Coronary artery (tissue), 2 donors: Measurements from ENCODE around the gene GPR101.

Experiments used
- DNase-seq: peaks from one replicate; pipeline ENCODE4 v3.0.0-alpha.2; 2017; ENCODE audit warnings: low spot score
- H3K27ac ChIP-seq, 2 donors: fragments of 200-600 bp; sonication (generic); one replicate each; pipeline ENCODE4 v1.5.1; 2016 to 2019
- H3K4me3 ChIP-seq: fragments of 200-600 bp; sonication (generic); 2 replicates; pipeline ENCODE4 v1.5.1; 2016; ENCODE audit warnings: mild to moderate bottlenecking, moderate library complexity
- CTCF ChIP-seq: fragments of 200-600 bp; sonication (generic); IDR thresholded peaks from one replicate; pipeline ENCODE4 v1.5.1; 2019; ENCODE audit warnings: antibody characterized with exemption

GPR101 gene

DNA sequence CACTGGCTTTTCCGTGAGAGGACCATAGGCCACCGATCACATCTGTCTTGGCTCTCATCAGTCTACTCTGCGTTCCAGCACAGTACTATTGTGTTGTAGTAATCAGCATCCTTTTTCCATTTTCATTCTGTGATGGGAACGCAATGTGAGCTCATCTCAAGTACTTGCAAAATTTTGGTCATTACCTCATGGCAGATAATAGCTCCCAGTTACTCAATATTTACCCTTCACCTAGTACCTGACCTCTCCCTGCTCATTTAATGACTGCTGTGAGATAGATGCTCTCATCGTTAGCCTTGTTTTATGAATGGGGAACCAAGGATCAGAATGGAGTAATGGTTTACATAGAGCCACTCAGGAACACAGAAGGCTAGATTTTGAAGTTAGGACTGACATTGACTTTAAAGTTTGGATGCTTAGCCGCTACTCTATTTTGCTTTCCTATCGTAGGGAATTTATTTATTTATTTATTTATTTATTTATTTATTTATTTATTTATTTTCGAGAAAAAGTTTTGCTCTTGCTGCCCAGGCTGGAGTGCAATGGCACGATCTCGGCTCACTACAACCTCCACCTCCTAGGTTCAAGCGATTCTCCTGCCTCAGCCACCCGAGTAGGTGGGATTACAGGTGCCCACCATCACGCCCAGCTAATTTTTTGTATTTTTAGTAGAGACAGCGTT, 6.5 kb upstream of the GPR101 start:
- TF ChIP-seq CTCF: no peak
- no peak overlapping the region for H3K4me3 ChIP-seq
- DNase-seq: no peak
- no peak overlapping the region for H3K27ac ChIP-seq

DNA sequence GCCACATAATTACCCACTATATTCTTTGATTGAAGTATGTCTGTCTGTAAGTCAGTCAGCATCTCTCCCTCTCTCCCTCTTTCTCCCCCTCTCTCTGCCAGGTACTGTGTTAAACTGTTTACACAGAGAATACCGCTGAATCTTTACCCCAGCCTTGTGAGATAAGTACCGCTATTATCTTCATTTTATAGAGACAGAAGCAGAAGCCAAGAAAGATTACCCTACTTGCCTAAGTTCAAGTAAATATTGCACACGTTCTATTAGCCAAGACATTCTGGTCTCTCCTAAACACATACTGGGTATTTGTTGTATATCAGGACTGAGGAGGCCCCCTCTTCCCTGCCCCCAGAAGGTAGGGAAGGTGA, 695 bp upstream of the GPR101 start:
- TF ChIP-seq CTCF: no peak
- no peak overlapping the region for H3K4me3 ChIP-seq
- H3K27ac ChIP-seq: no peak overlapping the region
- DNase-seq: no peak

GRCh38 chrX:137032841-137033773, 688 bp downstream of the GPR101 start:
- no peak for TF ChIP-seq CTCF
- no peak for DNase-seq
- Histone ChIP-seq H3K4me3 (peak overlapping the region; percentile 55), H3K27ac (no peak overlapping the region)

GRCh38 chrX:137032341-137032694, 1.5 kb downstream of the GPR101 start:
- H3K27ac ChIP-seq: no peak overlapping the region
- no peak for TF ChIP-seq CTCF
- peak overlapping the region; percentile 41 for H3K4me3 ChIP-seq
- DNase-seq: no peak

DNA sequence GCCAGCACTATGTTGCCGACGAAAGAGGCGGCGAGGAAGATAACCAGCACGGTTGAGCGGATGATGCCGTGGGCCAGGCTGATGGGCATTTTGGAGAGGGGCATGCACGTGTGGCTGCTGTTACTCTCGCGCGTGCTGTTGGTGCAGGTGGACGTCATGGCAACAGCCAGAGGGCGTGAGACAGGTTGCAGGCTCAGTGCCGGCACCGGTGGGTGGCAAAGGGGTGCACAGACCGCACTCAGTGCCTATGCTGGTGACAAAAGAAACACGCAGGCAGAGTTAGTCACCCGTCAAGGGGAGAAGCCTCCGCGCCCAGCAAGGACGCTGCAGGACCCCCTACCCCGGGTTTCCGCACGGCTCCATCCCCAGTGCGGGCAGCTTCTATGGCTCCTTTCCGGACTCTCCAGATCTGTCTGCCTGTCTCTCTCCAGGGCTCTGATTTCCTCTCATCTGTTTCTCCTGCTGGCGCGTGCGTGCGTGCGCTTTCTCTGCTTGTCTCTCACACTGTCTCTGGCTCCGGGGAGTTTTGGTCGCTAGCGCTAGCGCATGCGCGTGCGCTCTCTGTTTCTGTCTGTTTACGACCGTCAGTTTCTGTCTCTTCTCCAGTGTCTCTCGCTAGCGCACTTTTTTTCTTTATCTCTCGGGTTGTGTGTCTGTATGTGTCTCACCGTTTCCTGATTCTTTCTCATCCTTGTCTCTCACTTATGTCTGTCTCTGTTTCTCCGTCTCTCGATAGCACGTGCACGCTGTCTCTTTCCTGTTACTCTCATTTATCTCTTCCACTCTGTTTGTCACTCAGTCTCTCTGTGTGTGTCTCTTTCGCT, 2.1 kb downstream of the GPR101 start:
- no peak overlapping the region for H3K27ac ChIP-seq
- DNase-seq: no peak
- no peak for TF ChIP-seq CTCF
- H3K4me3 ChIP-seq: peak overlapping the region; percentile 41

DNA sequence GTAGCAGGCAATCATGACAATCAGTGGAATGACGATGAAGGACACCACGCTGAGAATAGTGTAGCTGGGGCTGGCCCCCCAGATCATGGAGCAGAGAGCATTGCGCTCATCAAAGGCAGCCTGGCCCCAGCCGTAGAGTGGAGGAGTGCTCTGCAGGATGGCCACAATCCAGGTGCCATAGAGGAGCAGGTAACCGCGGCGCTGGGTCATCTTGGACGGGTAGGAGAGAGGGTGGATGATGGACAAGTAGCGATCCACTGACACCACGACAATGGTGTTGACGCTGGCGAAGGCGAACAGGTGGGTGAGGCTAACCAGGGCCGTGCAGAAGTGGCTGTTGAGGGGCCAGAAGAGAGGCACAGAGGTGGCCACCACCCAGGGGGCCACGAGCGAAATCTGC, 2.8 kb downstream of the GPR101 start:
- no peak for DNase-seq
- peak overlapping the region; percentile 41 for H3K4me3 ChIP-seq
- H3K27ac ChIP-seq: no peak overlapping the region
- no peak for TF ChIP-seq CTCF
